Measurements from ENCODE around the gene WBP1. TPM values are rescaled to one million over a fixed set of nuclear protein-coding genes. Genes with fewer than 3 reads are reported as not detected.
A peak's percentile ranks its signal among the peaks of the same experiment; 100 is the strongest.

Gene WBP1
- total RNA-seq, 1 donor from 2014 or later = 113 TPM

DNA sequence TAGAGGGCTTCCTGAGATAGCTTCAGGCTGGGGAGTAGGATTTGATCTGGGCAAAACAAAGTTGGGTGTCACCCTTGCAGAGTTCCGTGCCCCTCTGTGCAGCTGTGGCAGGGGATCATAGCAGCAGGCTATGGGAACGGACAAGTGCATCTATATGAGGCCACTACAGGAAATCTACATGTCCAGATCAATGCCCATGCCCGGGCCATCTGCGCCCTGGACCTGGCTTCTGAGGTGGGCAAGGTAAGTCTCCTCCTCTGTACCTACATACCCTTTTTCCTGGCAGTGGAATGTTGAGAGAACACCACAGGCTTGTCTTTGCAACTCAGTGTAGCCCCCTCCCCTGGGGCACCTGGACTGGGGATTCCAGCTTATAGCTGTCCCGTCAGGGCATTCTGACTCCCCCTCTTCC lies 33.2 kb upstream of the WBP1 start:
- peaks cover 2% of the 10 kb centered on the region for H3K27me3 Mint-ChIP-seq (ENCODE audit: low read depth)
- DNase-seq (ENCODE audit: low spot score in 2 of 2, unreplicated experiment in 2 of 2) = no peak
- H3K36me3 Mint-ChIP-seq = peaks cover 19% of the 10 kb centered on the region
- H3K4me3 Mint-ChIP-seq = no peak overlapping the region
- H3K9me3 Mint-ChIP-seq = no peaks in the 10 kb centered on the region
- no peak overlapping the region for H3K27ac Mint-ChIP-seq
- TF ChIP-seq, protein P1, sequence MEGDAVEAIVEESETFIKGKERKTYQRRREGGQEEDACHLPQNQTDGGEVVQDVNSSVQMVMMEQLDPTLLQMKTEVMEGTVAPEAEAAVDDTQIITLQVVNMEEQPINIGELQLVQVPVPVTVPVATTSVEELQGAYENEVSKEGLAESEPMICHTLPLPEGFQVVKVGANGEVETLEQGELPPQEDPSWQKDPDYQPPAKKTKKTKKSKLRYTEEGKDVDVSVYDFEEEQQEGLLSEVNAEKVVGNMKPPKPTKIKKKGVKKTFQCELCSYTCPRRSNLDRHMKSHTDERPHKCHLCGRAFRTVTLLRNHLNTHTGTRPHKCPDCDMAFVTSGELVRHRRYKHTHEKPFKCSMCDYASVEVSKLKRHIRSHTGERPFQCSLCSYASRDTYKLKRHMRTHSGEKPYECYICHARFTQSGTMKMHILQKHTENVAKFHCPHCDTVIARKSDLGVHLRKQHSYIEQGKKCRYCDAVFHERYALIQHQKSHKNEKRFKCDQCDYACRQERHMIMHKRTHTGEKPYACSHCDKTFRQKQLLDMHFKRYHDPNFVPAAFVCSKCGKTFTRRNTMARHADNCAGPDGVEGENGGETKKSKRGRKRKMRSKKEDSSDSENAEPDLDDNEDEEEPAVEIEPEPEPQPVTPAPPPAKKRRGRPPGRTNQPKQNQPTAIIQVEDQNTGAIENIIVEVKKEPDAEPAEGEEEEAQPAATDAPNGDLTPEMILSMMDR (IDR thresholded peaks at IDR 0.05; ENCODE audit: unreplicated experiment) = no peak
- H3K4me1 Mint-ChIP-seq = peaks cover 7% of the 10 kb centered on the region

DNA sequence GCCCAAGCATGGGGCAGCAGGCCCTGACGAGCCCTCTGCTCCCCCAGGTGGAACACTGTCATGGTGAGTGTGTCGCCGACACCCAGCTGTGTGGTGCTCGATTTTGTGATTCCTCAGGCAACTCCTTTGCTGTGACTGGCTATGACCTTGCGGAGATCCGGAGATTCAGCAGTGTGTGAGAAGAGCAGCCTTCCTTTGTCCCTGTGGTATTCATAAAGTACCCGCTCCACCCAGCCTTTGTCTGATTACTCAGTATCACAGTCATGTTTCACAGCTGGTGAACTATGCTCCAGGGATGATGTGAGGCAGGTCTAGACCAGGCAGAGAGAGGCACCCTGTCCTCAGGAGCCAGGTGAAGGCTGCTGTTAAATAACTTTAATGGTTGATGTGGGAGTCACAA lies 32.7 kb upstream of the WBP1 start:
- Mint-ChIP-seq H3K27me3 (ENCODE audit: low read depth) (peaks cover 2% of the 10 kb centered on the region), H3K36me3 (peaks cover 22% of the 10 kb centered on the region), H3K9me3 (no peaks in the 10 kb centered on the region), H3K4me1 (peaks cover 7% of the 10 kb centered on the region), H3K27ac (peak overlapping the region; percentile 30), H3K4me3 (no peak overlapping the region)
- DNase-seq (ENCODE audit: low spot score in 2 of 2, unreplicated experiment in 2 of 2) = no peak
- TF ChIP-seq, protein P1 (IDR thresholded peaks at IDR 0.05; ENCODE audit: unreplicated experiment) = no peak

DNA sequence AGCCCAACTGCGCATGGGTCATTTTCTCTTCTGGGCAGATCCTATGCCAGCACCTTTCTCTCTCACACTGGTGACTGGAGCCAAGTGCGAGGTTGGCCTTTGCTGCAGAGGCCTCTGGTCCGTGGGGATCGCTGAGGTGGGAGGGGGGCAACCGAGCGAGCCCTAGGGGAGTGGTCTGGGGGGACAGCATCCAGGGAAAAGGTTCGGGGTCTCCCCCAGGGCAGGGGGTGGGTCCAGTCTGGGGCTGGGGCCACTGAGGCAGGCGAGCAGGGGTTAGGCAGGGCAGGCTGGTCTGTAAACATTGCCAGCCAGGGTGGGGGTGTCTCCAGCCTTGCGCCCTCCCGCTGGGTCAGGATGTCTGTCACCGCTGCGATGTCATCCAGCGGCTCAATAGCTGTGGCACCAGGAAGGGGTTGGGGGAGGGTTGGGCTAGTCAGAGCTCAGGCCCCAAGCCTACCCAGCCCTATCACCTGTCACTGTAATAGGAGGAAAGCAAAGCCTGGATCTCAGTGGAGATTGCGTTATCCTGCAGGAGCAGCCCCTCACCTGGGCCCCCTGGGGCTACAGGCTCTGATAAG lies 32.0 kb upstream of the WBP1 start:
- peaks cover 3% of the 10 kb centered on the region for H3K4me1 Mint-ChIP-seq
- H3K9me3 Mint-ChIP-seq = no peaks in the 10 kb centered on the region
- peaks cover 22% of the 10 kb centered on the region for H3K36me3 Mint-ChIP-seq
- no peak overlapping the region for H3K4me3 Mint-ChIP-seq
- no peak for DNase-seq (ENCODE audit: low spot score in 2 of 2, unreplicated experiment in 2 of 2)
- H3K27me3 Mint-ChIP-seq (ENCODE audit: low read depth) = no peaks in the 10 kb centered on the region
- no peak overlapping the region for H3K27ac Mint-ChIP-seq
- TF ChIP-seq, protein P1 (IDR thresholded peaks at IDR 0.05; ENCODE audit: unreplicated experiment) = no peak

DNA sequence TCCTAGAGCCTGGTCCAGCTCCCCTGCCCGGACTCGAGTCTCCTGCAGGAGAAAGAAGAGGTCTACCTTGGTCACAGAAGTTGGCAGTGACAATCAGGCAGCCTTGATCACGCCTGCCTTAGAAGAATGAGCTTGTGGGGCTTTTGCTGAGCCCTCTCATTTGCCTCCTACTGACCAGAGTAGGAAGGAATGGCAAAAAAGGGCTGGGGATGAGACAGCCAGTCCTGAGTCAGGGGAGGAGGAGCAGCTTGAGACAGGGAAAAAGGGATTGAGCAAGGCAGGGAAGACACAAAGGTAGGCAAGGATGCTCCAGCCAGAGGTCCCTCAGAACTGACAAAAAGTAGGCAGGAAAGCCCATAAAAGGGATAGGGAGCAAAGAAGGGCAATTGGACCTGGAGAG lies 30.7 kb upstream of the WBP1 start:
- Mint-ChIP-seq H3K27me3 (ENCODE audit: low read depth) (no peaks in the 10 kb centered on the region), H3K27ac (no peak overlapping the region), H3K4me1 (no peaks in the 10 kb centered on the region), H3K4me3 (no peak overlapping the region), H3K36me3 (peaks cover 27% of the 10 kb centered on the region), H3K9me3 (no peaks in the 10 kb centered on the region)
- TF ChIP-seq, protein P1 (IDR thresholded peaks at IDR 0.05; ENCODE audit: unreplicated experiment) = no peak
- DNase-seq (ENCODE audit: low spot score in 2 of 2, unreplicated experiment in 2 of 2) = no peak

DNA sequence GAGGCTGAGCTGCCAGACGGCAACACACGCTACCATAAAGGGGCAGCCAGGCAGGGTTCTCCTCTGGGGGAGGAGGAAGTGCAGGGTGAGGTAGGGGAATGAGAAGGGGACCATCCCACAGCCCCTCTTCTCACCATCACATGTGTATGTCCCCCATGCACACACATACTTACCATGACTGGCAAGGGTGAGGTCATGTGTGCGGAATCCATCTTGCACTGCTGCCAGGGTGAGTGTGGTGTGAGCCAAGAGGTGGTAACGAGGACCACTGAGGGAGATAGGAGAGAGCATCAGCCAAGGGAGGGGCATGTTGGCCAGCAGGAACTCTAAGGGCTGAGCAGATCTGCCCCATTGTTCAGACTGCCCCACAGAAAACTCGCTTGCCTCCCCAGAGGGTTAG lies 29.6 kb upstream of the WBP1 start:
- H3K4me3 Mint-ChIP-seq = no peak overlapping the region
- H3K36me3 Mint-ChIP-seq = peaks cover 29% of the 10 kb centered on the region
- H3K27me3 Mint-ChIP-seq (ENCODE audit: low read depth) = no peaks in the 10 kb centered on the region
- TF ChIP-seq, protein P1 (IDR thresholded peaks at IDR 0.05; ENCODE audit: unreplicated experiment) = no peak
- no peak for DNase-seq (ENCODE audit: low spot score in 2 of 2, unreplicated experiment in 2 of 2)
- no peaks in the 10 kb centered on the region for H3K4me1 Mint-ChIP-seq
- no peaks in the 10 kb centered on the region for H3K9me3 Mint-ChIP-seq
- no peak overlapping the region for H3K27ac Mint-ChIP-seq

Data from mesothelial cell of epicardium (in vitro differentiated cells).